ENCODE data around the gene CAMKMT. TPM values are rescaled to one million over a fixed set of nuclear protein-coding genes. Genes with fewer than 3 reads are reported as not detected.
A peak's percentile ranks its signal among the peaks of the same experiment; 100 is the strongest.

CAMKMT gene
- total RNA-seq, 1 donor from 2014 or later = 11.9 TPM

DNA sequence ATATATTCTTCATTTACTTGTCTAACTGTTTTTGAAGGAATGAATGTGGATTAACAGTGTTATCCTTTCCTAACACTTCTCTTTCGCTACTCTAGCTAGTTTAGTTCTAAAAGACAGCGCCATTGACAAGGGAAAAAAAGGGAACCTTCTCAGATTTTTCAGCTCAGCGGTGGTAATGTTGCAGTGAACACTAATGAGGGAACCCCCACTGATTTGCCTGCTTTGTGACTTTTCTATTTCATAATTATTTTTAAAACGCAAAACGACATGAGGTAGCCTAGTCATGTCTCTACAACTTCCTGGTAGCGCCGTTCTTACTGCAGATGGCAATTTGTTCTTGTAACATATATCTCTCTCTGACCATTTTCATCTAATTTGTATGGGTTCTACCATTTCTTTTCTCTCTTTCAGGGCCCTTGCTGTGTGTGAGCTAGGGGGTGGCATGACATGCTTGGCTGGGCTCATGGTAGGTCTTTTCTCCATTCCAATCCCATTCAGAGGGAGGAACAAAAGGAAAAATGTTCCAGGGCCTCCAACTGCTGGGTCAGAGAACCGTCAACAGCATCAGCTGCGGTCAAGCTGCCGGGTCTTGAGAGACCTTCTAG, 344.2 kb downstream of the CAMKMT start:
- peak overlapping the region; percentile 9 for H3K27ac Mint-ChIP-seq (ENCODE audit: unreplicated experiment)
- H3K9me3 Mint-ChIP-seq = peaks cover 2% of the 10 kb centered on the region
- TF ChIP-seq, protein P1, sequence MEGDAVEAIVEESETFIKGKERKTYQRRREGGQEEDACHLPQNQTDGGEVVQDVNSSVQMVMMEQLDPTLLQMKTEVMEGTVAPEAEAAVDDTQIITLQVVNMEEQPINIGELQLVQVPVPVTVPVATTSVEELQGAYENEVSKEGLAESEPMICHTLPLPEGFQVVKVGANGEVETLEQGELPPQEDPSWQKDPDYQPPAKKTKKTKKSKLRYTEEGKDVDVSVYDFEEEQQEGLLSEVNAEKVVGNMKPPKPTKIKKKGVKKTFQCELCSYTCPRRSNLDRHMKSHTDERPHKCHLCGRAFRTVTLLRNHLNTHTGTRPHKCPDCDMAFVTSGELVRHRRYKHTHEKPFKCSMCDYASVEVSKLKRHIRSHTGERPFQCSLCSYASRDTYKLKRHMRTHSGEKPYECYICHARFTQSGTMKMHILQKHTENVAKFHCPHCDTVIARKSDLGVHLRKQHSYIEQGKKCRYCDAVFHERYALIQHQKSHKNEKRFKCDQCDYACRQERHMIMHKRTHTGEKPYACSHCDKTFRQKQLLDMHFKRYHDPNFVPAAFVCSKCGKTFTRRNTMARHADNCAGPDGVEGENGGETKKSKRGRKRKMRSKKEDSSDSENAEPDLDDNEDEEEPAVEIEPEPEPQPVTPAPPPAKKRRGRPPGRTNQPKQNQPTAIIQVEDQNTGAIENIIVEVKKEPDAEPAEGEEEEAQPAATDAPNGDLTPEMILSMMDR (conservative IDR thresholded peaks at IDR 0.05) = no peak
- peaks cover 44% of the 10 kb centered on the region for H3K4me1 Mint-ChIP-seq
- no peak for DNase-seq (ENCODE audit: low read depth, low spot score)
- H3K4me3 Mint-ChIP-seq = peak overlapping the region; percentile 31
- peaks cover 56% of the 10 kb centered on the region for H3K27me3 Mint-ChIP-seq (ENCODE audit: low read depth)
- no peaks in the 10 kb centered on the region for H3K36me3 Mint-ChIP-seq (ENCODE audit: low read depth)

DNA sequence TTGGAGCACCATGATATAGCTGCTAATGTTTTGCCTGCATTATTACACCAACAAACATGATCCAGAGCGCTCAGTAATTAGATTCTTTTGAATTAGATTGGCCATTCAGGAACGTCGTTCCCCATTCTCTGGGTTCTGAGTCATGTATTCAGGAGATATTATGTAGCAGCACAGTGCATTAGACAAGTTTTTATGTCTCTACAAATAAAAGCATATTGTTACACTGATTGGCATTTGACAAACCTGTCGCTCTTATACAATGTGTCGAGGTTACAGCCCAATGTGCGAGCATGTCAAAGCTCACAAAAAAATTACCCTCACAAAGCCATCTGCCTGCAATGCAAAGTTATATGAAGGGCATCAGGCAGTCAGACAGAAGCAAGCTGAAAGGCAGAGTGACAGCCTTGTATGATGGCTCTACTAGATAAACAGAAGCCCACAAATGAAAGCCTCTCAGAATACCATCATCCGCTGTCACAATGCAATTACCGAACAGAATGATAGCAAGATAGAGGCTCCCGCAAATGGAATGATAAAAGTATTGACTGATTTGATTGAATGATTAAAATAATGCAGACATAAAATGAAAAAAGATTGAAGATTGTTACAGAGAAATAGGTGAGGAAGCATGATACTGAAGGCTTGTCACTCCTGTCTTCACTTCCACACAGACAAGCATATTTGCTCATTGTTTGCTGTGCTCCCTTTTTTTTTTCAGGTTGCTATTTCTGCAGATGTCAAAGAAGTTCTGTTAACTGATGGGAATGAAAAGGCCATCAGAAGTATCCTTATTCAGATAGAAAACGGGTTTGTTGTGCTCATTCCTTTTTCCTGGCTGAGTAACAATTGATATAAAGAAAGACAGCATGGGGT, 345.2 kb downstream of the CAMKMT start:
- TF ChIP-seq, protein P1 (conservative IDR thresholded peaks at IDR 0.05) = no peak
- no peak overlapping the region for H3K4me3 Mint-ChIP-seq
- no peaks in the 10 kb centered on the region for H3K9me3 Mint-ChIP-seq
- no peak for DNase-seq (ENCODE audit: low read depth, low spot score)
- H3K27me3 Mint-ChIP-seq (ENCODE audit: low read depth) = peaks cover 58% of the 10 kb centered on the region
- peak overlapping the region; percentile 9 for H3K27ac Mint-ChIP-seq (ENCODE audit: unreplicated experiment)
- no peaks in the 10 kb centered on the region for H3K36me3 Mint-ChIP-seq (ENCODE audit: low read depth)
- H3K4me1 Mint-ChIP-seq = peaks cover 44% of the 10 kb centered on the region

DNA sequence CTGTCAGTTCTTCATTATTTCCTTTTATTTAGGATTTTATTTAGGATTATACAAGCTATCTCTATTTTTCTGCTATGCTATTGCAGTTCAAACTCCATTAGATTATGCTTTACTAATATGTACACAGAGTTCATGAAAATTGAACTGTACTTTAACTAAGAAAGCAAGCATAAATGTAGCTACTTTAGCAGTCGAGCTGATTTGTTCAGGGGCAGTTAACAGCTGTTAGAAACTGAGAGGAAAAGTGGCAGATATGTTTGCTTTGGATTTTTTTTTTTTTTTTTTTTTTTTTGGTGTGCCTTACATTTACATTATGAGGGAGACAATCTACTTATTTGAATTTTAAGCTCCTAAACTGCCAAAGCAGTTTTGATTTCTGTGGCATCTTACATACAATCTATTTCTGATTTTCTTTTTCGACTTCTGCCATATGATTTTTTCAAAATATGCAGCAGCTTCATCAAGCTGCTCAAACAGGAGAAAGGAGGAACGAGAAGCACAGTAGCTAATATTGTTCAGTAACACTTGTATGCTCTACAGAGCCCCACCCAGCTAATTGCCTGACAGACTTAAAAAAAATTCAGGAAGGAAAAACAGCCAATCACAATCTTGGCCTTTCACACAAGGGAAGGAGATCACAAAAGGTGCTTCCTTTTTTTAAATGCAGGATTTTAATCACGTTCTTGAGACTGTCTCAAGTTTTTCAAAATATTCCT, 346.4 kb downstream of the CAMKMT start:
- H3K36me3 Mint-ChIP-seq (ENCODE audit: low read depth) = no peaks in the 10 kb centered on the region
- H3K4me1 Mint-ChIP-seq = peaks cover 44% of the 10 kb centered on the region
- no peaks in the 10 kb centered on the region for H3K9me3 Mint-ChIP-seq
- TF ChIP-seq, protein P1 (conservative IDR thresholded peaks at IDR 0.05) = no peak
- no peak for DNase-seq (ENCODE audit: low read depth, low spot score)
- H3K27ac Mint-ChIP-seq (ENCODE audit: unreplicated experiment) = no peak overlapping the region
- peaks cover 52% of the 10 kb centered on the region for H3K27me3 Mint-ChIP-seq (ENCODE audit: low read depth)
- no peak overlapping the region for H3K4me3 Mint-ChIP-seq

GRCh38 chr2:44708661-44709000, 346.9 kb downstream of the CAMKMT start:
- peaks cover 44% of the 10 kb centered on the region for H3K4me1 Mint-ChIP-seq
- H3K27ac Mint-ChIP-seq (ENCODE audit: unreplicated experiment) = no peak overlapping the region
- H3K27me3 Mint-ChIP-seq (ENCODE audit: low read depth) = peaks cover 52% of the 10 kb centered on the region
- no peak for DNase-seq (ENCODE audit: low read depth, low spot score)
- no peak overlapping the region for H3K4me3 Mint-ChIP-seq
- H3K36me3 Mint-ChIP-seq (ENCODE audit: low read depth) = no peaks in the 10 kb centered on the region
- no peaks in the 10 kb centered on the region for H3K9me3 Mint-ChIP-seq
- TF ChIP-seq, protein P1 (conservative IDR thresholded peaks at IDR 0.05) = no peak

- DNase-seq (ENCODE audit: low read depth, low spot score) = no peak
- H3K4me1 Mint-ChIP-seq = peaks cover 16% of the 10 kb centered on the region
- TF ChIP-seq, protein P1 (conservative IDR thresholded peaks at IDR 0.05) = no peak
- H3K36me3 Mint-ChIP-seq (ENCODE audit: low read depth) = no peaks in the 10 kb centered on the region
- no peak overlapping the region for H3K27ac Mint-ChIP-seq (ENCODE audit: unreplicated experiment)
- H3K9me3 Mint-ChIP-seq = no peaks in the 10 kb centered on the region
- H3K4me3 Mint-ChIP-seq = no peak overlapping the region
- H3K27me3 Mint-ChIP-seq (ENCODE audit: low read depth) = peaks cover 35% of the 10 kb centered on the region
Observed at GRCh38 chr2:44713170-44713569, 351.4 kb downstream of the CAMKMT start.

All from neural crest cell (in vitro differentiated cells).